Neural progenitor cell (in vitro differentiated cells): ENCODE measurements around the gene IGSF3. TPM values are rescaled to one million over a fixed set of nuclear protein-coding genes. Genes with fewer than 3 reads are reported as not detected.

Experiments
- DNase-seq: peaks from one replicate; pipeline ENCODE4 v3.0.0-alpha.2; 2016; ENCODE audit warnings: low spot score
- H2AFZ ChIP-seq: fragments of 200-600 bp; sonication (generic); replicated peaks from 2 replicates; pipeline ENCODE4 v1.6.1; 2016; ENCODE audit warnings: antibody characterized with exemption
- H3F3A ChIP-seq: fragments of 200-600 bp; sonication (generic); 2 replicates; pipeline ENCODE4 v1.6.1; 2016; ENCODE audit warnings: antibody characterized with exemption, low read depth
- H3K27ac ChIP-seq: fragments of 200-600 bp; sonication (generic); 2 replicates; pipeline ENCODE4 v1.5.1; 2016; ENCODE audit warnings: mild to moderate bottlenecking
- H3K27me3 ChIP-seq: fragments of 200-600 bp; sonication (generic); 2 replicates; pipeline ENCODE4 v1.6.1; 2016; ENCODE audit warnings: mild to moderate bottlenecking, moderate library complexity
- H3K36me3 ChIP-seq: fragments of 200-600 bp; sonication (generic); 2 replicates; pipeline ENCODE4 v1.5.1; 2016
- H3K4me1 ChIP-seq: fragments of 200-600 bp; sonication (generic); 2 replicates; pipeline ENCODE4 v1.6.1; 2016; ENCODE audit warnings: mixed run types
- H3K4me2 ChIP-seq: fragments of 200-600 bp; sonication (generic); 2 replicates; pipeline ENCODE4 v1.6.1; 2016
- H3K4me3 ChIP-seq: fragments of 200-600 bp; sonication (generic); 2 replicates; pipeline ENCODE4 v1.5.1; 2016
- H3K79me2 ChIP-seq: fragments of 200-600 bp; sonication (generic); 2 replicates; pipeline ENCODE4 v1.6.1; 2016; ENCODE audit warnings: low read depth
- H3K9ac ChIP-seq: fragments of 200-600 bp; sonication (generic); 2 replicates; pipeline ENCODE4 v1.6.1; 2016
- H3K9me3 ChIP-seq: fragments of 200-600 bp; sonication (generic); 2 replicates; pipeline ENCODE4 v1.5.1; 2016; ENCODE audit warnings: low read depth
- H4K20me1 ChIP-seq: fragments of 200-600 bp; sonication (generic); 2 replicates; pipeline ENCODE4 v1.6.1; 2016; ENCODE audit warnings: low read depth
- H3K27ac Mint-ChIP-seq: 3 replicates; pipeline ENCODE4 v1.8.0; 2021; ENCODE audit warnings: mixed read lengths
- H3K27me3 Mint-ChIP-seq: 2 replicates; pipeline ENCODE4 v1.8.0; 2022; ENCODE audit warnings: low read depth, mild to moderate bottlenecking, inconsistent platforms, moderate library complexity, mixed read lengths; ENCODE audit not compliant: insufficient read depth
- H3K36me3 Mint-ChIP-seq: 3 replicates; pipeline ENCODE4 v1.8.0; 2021; ENCODE audit warnings: mixed read lengths
- H3K4me1 Mint-ChIP-seq: 3 replicates; pipeline ENCODE4 v1.8.0; 2021; ENCODE audit warnings: mixed read lengths
- H3K4me3 Mint-ChIP-seq: 3 replicates; pipeline ENCODE4 v1.8.0; 2021; ENCODE audit warnings: mild to moderate bottlenecking, moderate library complexity, mixed read lengths
- H3K9me3 Mint-ChIP-seq: 3 replicates; pipeline ENCODE4 v1.8.0; 2020; ENCODE audit warnings: mixed read lengths
- CTCF ChIP-seq: fragments of 200-600 bp; sonication (generic); IDR thresholded peaks from 2 replicates; pipeline ENCODE4 v1.5.1; 2017; ENCODE audit warnings: antibody characterized with exemption, mild to moderate bottlenecking
- EZH2 ChIP-seq: fragments of 200-600 bp; sonication (generic); IDR thresholded peaks from 2 replicates; pipeline ENCODE4 v1.6.1; 2017; ENCODE audit warnings: antibody characterized with exemption, mild to moderate bottlenecking, moderate library complexity
- EZH2phosphoT487 ChIP-seq: fragments of 200-600 bp; sonication (generic); IDR thresholded peaks from 2 replicates; pipeline ENCODE4 v1.6.1; 2017; ENCODE audit warnings: antibody characterized with exemption
- total RNA-seq: library from RNA; depleted of rRNA; stranded (reverse); fragments of >200 nt; gene quantifications from 2 replicates; pipeline ENCODE4 v1.2.3, GENCODE V29; 2015; ENCODE audit warnings: low replicate concordance

Gene IGSF3
- total RNA-seq, 1 donor from 2014 or later, result 24.0 TPM

GRCh38 chr1:116674011-116674531, 6.5 kb upstream of the IGSF3 start:
- H3K36me3 ChIP-seq, result no peaks in the 10 kb centered on the region
- DNase-seq, result no peak
- H3K9me3 ChIP-seq, result no peaks in the 10 kb centered on the region
- no peaks in the 10 kb centered on the region for H3K79me2 ChIP-seq
- no peaks in the 10 kb centered on the region for H3K4me1 ChIP-seq
- no peaks in the 10 kb centered on the region for H3K36me3 Mint-ChIP-seq
- no peak overlapping the region for H2AFZ ChIP-seq
- no peak overlapping the region for H3K27ac Mint-ChIP-seq
- no peaks in the 10 kb centered on the region for H4K20me1 ChIP-seq
- no peaks in the 10 kb centered on the region for H3F3A ChIP-seq
- no peaks in the 10 kb centered on the region for H3K9me3 Mint-ChIP-seq
- H3K27me3 ChIP-seq, result no peaks in the 10 kb centered on the region
- no peak overlapping the region for H3K4me3 Mint-ChIP-seq
- H3K4me1 Mint-ChIP-seq, result peaks cover 4% of the 10 kb centered on the region
- no peak overlapping the region for H3K4me2 ChIP-seq
- peaks cover 3% of the 10 kb centered on the region for H3K27me3 Mint-ChIP-seq
- no peak overlapping the region for H3K27ac ChIP-seq
- TF ChIP-seq EZH2, result no peak
- no peak for TF ChIP-seq EZH2phosphoT487
- no peak for TF ChIP-seq CTCF
- no peak overlapping the region for H3K4me3 ChIP-seq
- H3K9ac ChIP-seq, result no peak overlapping the region

GRCh38 chr1:116671912-116672311, 4.4 kb upstream of the IGSF3 start:
- Mint-ChIP-seq H3K27me3 (peaks cover 3% of the 10 kb centered on the region), H3K4me3 (no peak overlapping the region), H3K36me3 (no peaks in the 10 kb centered on the region), H3K9me3 (no peaks in the 10 kb centered on the region), H3K27ac (no peak overlapping the region), H3K4me1 (peaks cover 6% of the 10 kb centered on the region)
- no peaks in the 10 kb centered on the region for H4K20me1 ChIP-seq
- no peak overlapping the region for H3K4me3 ChIP-seq
- H3K36me3 ChIP-seq, result no peaks in the 10 kb centered on the region
- no peak overlapping the region for H3K27ac ChIP-seq
- H3F3A ChIP-seq, result peaks cover 10% of the 10 kb centered on the region
- no peaks in the 10 kb centered on the region for H3K9me3 ChIP-seq
- peaks cover 1% of the 10 kb centered on the region for H3K4me1 ChIP-seq
- H2AFZ ChIP-seq, result no peak overlapping the region
- TF ChIP-seq CTCF, result no peak
- TF ChIP-seq EZH2, result no peak
- TF ChIP-seq EZH2phosphoT487, result no peak
- H3K9ac ChIP-seq, result no peak overlapping the region
- H3K27me3 ChIP-seq, result peaks cover under 1% of the 10 kb centered on the region
- no peaks in the 10 kb centered on the region for H3K79me2 ChIP-seq
- DNase-seq, result no peak
- no peak overlapping the region for H3K4me2 ChIP-seq

GRCh38 chr1:116671072-116671760, 3.7 kb upstream of the IGSF3 start:
- Mint-ChIP-seq H3K36me3 (no peaks in the 10 kb centered on the region), H3K27me3 (peaks cover 9% of the 10 kb centered on the region), H3K27ac (no peak overlapping the region), H3K4me3 (no peak overlapping the region), H3K9me3 (no peaks in the 10 kb centered on the region), H3K4me1 (peaks cover 11% of the 10 kb centered on the region)
- H3K27me3 ChIP-seq, result peaks cover 8% of the 10 kb centered on the region
- no peak overlapping the region for H3K4me2 ChIP-seq
- peaks cover 8% of the 10 kb centered on the region for H3K4me1 ChIP-seq
- peaks cover 10% of the 10 kb centered on the region for H3F3A ChIP-seq
- H3K9me3 ChIP-seq, result no peaks in the 10 kb centered on the region
- peaks cover 4% of the 10 kb centered on the region for H3K79me2 ChIP-seq
- DNase-seq, result no peak
- no peak overlapping the region for H3K9ac ChIP-seq
- H3K4me3 ChIP-seq, result no peak overlapping the region
- no peaks in the 10 kb centered on the region for H4K20me1 ChIP-seq
- H3K27ac ChIP-seq, result no peak overlapping the region
- no peak for TF ChIP-seq EZH2
- TF ChIP-seq CTCF, result no peak
- no peak for TF ChIP-seq EZH2phosphoT487
- no peaks in the 10 kb centered on the region for H3K36me3 ChIP-seq
- no peak overlapping the region for H2AFZ ChIP-seq
